Measurements from ENCODE around the gene ROR2.

DNA sequence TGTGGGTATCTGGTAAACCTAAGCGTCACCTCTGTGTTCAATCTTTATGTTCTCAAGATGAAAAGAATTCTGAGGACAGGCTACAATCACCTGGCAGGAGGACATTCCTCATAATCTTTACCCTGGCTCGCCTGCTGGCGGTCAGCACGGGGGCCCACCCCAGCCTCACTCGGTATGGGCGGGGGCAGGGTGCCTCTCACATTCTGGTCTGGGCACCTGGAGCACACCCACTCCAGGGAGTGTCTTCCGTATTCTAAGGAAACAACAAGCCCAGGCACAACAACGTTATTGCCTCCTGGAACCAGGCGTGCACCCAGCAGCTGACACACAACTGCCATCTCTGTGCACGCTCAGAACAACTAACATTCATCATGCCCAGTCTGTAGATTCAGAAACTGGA lies 179.8 kb downstream of the ROR2 start:
- no peak for TF ChIP-seq TAF1 (IDR thresholded peaks at IDR 0.05; ENCODE audit: low read depth)
- TF ChIP-seq CREB1 (IDR thresholded peaks at IDR 0.05; ENCODE audit: low read depth), result no peak
- no peak for TF ChIP-seq YY1 (IDR thresholded peaks at IDR 0.05; ENCODE audit: low read depth)
- no peak for TF ChIP-seq MAX (IDR thresholded peaks at IDR 0.05)
- TF ChIP-seq TCF12 (IDR thresholded peaks at IDR 0.05; ENCODE audit: low read depth), result no peak
- no peak for TF ChIP-seq TEAD4 (IDR thresholded peaks at IDR 0.05)
- TF ChIP-seq NFIC (IDR thresholded peaks at IDR 0.05), result no peak
- TF ChIP-seq CEBPB (IDR thresholded peaks at IDR 0.05), result no peak

Measured in Ishikawa (cell line).